ENCODE results near the gene RFC2. TPM values are rescaled to one million over a fixed set of nuclear protein-coding genes. Genes with fewer than 3 reads are reported as not detected.

RFC2 gene
- polyA plus RNA-seq, 1 experiment: 11.3 TPM

DNA sequence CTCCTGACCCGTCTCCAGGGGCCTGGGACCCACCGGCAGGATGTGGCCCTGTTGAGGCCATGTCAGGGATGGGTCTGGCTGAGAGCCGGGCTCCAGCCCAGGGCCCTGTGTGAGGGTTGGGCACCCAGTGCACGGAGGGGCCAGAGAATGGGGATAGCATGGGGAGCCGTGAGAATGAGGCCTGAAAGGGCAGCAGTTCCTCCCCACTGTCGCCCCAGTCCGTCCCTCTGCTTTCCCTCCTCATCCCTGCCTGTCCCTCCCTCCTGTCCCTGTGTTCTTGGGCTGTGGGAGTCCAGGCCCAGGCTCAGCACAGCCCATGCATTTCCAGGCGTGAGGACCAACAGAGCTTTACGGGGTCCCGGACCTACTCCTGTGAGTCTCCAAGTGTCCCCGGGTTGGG, 34.8 kb downstream of the RFC2 start:
- ChIA-PET CTCF (no interaction called here), POLR2A (no interaction called here)
- TF ChIP-seq, protein P1, sequence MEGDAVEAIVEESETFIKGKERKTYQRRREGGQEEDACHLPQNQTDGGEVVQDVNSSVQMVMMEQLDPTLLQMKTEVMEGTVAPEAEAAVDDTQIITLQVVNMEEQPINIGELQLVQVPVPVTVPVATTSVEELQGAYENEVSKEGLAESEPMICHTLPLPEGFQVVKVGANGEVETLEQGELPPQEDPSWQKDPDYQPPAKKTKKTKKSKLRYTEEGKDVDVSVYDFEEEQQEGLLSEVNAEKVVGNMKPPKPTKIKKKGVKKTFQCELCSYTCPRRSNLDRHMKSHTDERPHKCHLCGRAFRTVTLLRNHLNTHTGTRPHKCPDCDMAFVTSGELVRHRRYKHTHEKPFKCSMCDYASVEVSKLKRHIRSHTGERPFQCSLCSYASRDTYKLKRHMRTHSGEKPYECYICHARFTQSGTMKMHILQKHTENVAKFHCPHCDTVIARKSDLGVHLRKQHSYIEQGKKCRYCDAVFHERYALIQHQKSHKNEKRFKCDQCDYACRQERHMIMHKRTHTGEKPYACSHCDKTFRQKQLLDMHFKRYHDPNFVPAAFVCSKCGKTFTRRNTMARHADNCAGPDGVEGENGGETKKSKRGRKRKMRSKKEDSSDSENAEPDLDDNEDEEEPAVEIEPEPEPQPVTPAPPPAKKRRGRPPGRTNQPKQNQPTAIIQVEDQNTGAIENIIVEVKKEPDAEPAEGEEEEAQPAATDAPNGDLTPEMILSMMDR (IDR thresholded peaks at IDR 0.05; ENCODE audit: low read depth, low read length): no peak
- DNase-seq (ENCODE audit: low read depth, low spot score): no peak
- no peak overlapping the region for H3K4me3 ChIP-seq (ENCODE audit: low read depth, low read length)
- no peaks in the 10 kb centered on the region for H3K27me3 ChIP-seq (ENCODE audit: control insufficient read depth, insufficient read depth, low read length)
- no peak overlapping the region for H3K27ac ChIP-seq (ENCODE audit: low read depth, low read length)
- H3K9me3 ChIP-seq (ENCODE audit: control insufficient read depth, insufficient read depth, low read length): peaks cover 5% of the 10 kb centered on the region

DNA sequence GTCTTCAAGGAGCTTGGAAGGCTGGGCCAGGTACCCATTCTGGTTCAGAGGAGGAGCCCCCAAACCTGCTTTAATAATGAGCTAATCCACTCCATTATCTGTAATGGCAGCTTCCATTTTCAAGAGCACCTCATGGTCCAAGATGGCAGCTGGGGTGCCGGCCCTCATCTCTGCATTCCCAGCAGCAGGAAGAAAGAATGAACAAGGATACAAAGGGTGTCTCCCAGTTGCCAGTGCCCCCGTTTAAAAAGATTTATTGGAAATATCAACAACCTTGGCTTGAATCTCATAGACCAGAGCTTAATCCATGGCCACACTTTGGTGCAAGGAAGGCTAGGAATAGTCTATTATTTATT, 35.9 kb downstream of the RFC2 start:
- H3K4me3 ChIP-seq (ENCODE audit: low read depth, low read length): no peak overlapping the region
- DNase-seq (ENCODE audit: low read depth, low spot score): no peak
- POLR2A ChIA-PET: no interaction called here
- peaks cover 5% of the 10 kb centered on the region for H3K9me3 ChIP-seq (ENCODE audit: control insufficient read depth, insufficient read depth, low read length)
- TF ChIP-seq, protein P1 (IDR thresholded peaks at IDR 0.05; ENCODE audit: low read depth, low read length): no peak
- H3K27ac ChIP-seq (ENCODE audit: low read depth, low read length): no peak overlapping the region
- H3K27me3 ChIP-seq (ENCODE audit: control insufficient read depth, insufficient read depth, low read length): no peaks in the 10 kb centered on the region
- CTCF ChIA-PET: interaction anchor here (0.5 to 1.3 kb wide), 3 partner anchors 9 to 183 kb away, joined by 6 to 12 read pairs (median 6); partner anchors contain the start of gene LAT2

DNA sequence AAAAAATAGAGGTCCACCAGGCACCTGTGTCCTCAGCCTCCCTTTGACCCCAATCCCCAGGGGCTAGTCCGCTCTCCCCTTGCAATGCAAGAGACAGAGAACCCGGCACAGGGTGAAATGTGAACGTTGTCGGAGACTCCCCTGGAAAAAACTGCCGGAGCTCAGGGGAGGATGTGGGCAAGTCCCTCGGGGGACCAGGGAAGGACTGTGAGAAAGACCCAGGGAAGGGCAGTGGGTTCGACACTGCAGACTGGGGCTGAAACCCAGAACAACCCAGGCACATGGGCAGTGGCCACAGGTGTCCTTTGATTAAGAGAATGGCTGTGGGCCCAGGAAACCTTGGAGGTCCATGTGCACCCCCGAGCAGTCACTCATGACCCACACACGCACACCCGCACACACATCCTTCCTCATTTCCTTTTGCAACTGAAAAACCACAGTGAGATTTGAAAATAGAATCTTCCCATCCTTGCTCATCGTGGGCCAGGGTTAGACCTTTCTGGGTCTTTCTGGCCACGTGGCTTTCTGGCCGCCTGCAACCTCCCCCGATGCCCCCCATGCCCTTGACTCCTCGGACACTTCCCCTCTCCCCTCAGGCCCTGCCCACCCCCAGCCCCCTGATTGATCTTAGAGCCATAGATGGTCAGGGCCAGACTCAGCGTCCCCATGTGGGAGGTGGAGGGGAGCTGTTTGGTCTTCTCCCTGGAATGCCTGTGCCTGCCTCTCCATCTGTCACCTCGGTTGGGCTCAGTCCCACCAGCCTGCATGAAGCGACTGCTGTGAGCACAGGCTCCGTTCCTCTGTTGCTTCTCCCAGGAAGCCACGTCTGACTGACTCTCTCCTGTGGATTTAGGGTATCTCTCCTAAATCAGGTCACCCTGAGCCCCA, 36.5 kb downstream of the RFC2 start:
- peaks cover 5% of the 10 kb centered on the region for H3K9me3 ChIP-seq (ENCODE audit: control insufficient read depth, insufficient read depth, low read length)
- H3K27me3 ChIP-seq (ENCODE audit: control insufficient read depth, insufficient read depth, low read length): no peaks in the 10 kb centered on the region
- POLR2A ChIA-PET: no interaction called here
- no peak overlapping the region for H3K4me3 ChIP-seq (ENCODE audit: low read depth, low read length)
- TF ChIP-seq, protein P1 (IDR thresholded peaks at IDR 0.05; ENCODE audit: low read depth, low read length): no peak
- DNase-seq (ENCODE audit: low read depth, low spot score): no peak
- no peak overlapping the region for H3K27ac ChIP-seq (ENCODE audit: low read depth, low read length)
- CTCF ChIA-PET: interaction anchor here (0.7 to 1.3 kb wide), 3 partner anchors 10 to 183 kb away, joined by 3 to 12 read pairs (median 6); no protein-coding TSS in a partner anchor

DNA sequence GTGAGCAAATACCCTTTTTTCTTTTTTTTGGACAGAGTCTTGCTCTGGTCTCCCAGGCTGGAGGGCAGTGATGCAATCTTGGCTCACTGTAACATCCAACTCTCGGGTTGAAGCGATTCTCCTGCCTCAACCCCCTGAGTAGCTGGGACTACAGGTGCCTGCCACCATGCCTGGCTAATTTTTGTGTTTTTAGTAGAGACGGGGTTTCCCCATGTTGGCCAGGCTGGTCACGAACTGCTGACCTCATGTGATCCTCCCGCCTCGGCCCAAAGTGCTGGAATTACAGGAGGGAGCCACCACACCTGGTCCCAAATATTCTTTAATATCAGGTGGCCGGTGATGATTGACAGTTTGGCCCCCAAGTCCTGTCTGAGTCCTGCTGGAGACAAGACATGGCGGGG, 37.8 kb downstream of the RFC2 start:
- CTCF ChIA-PET: interaction anchor here (1.0 kb wide), 1 partner anchor 185 kb away, joined by 4 read pairs; no protein-coding TSS in a partner anchor
- no peak for DNase-seq (ENCODE audit: low read depth, low spot score)

DNA sequence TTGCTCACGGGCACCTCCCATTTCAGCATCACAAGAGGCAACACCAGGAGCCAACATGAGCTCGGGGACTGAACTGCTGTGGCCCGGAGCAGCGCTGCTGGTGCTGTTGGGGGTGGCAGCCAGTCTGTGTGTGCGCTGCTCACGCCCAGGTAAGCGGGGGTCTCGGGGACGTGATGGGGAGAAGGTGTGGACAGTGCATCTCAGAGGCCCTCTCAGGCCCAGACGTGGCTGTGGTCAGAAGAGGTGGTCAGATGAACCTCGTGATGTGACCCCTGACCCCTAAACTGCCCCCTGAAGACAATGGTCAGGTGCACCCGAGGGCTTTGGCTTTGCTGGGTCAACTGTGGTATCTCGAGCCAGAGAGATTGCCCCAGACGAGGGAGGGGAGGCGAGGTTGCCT, 38.3 kb downstream of the RFC2 start:
- Histone ChIP-seq H3K9me3 (ENCODE audit: control insufficient read depth, insufficient read depth, low read length) (peaks cover 5% of the 10 kb centered on the region), H3K27ac (ENCODE audit: low read depth, low read length) (no peak overlapping the region), H3K4me3 (ENCODE audit: low read depth, low read length) (no peak overlapping the region), H3K27me3 (ENCODE audit: control insufficient read depth, insufficient read depth, low read length) (no peaks in the 10 kb centered on the region)
- ChIA-PET CTCF (interaction anchor here (1.0 kb wide), 1 partner anchor 185 kb away, joined by 4 read pairs; no protein-coding TSS in a partner anchor), POLR2A (no interaction called here)
- DNase-seq (ENCODE audit: low read depth, low spot score): no peak
- TF ChIP-seq, protein P1 (IDR thresholded peaks at IDR 0.05; ENCODE audit: low read depth, low read length): no peak

More for the DNA sequence above, 37.8 kb downstream of the RFC2 start:
- H3K27me3 ChIP-seq (ENCODE audit: control insufficient read depth, insufficient read depth, low read length): no peaks in the 10 kb centered on the region
- POLR2A ChIA-PET: no interaction called here
- peaks cover 5% of the 10 kb centered on the region for H3K9me3 ChIP-seq (ENCODE audit: control insufficient read depth, insufficient read depth, low read length)
- no peak overlapping the region for H3K4me3 ChIP-seq (ENCODE audit: low read depth, low read length)
- TF ChIP-seq, protein P1 (IDR thresholded peaks at IDR 0.05; ENCODE audit: low read depth, low read length): no peak
- H3K27ac ChIP-seq (ENCODE audit: low read depth, low read length): no peak overlapping the region
